GM12878 (cell line): ENCODE results near the gene MELTF. TPM values are rescaled to one million over a fixed set of nuclear protein-coding genes. Genes with fewer than 3 reads are reported as not detected.

Experiments
- CHD4 ChIP-seq: fragments of 200-600 bp; sonication (generic); IDR thresholded peaks from 2 replicates; pipeline ENCODE4 v1.6.1; 2016; ENCODE audit warnings: mild to moderate bottlenecking
- DPF2 ChIP-seq: fragments of 450-650 bp; IDR thresholded peaks from 2 replicates; pipeline ENCODE4 v1.6.1; 2017; ENCODE audit warnings: mild to moderate bottlenecking
- HDAC2 ChIP-seq: fragments of 200-600 bp; sonication (generic); IDR thresholded peaks from 2 replicates; pipeline ENCODE4 v1.6.1; 2017
- MYC ChIP-seq: IDR thresholded peaks from 2 replicates; pipeline ENCODE4 v1.6.1; 2011; ENCODE audit warnings: mild to moderate bottlenecking, low read length, moderate library complexity, inconsistent platforms; ENCODE audit not compliant: insufficient read depth, insufficient replicate concordance, insufficient read length, severe bottlenecking
- NRF1 ChIP-seq: conservative IDR thresholded peaks from 2 replicates; pipeline ENCODE4 v1.6.1; 2011; ENCODE audit warnings: mild to moderate bottlenecking, low read depth, low read length, improper control_type of control experiment
- RELA ChIP-seq: fragments of 450-650 bp; IDR thresholded peaks from 2 replicates; pipeline ENCODE4 v1.8.0; 2014; ENCODE audit warnings: borderline replicate concordance; ENCODE audit not compliant: partially characterized antibody
- RUNX3 ChIP-seq: IDR thresholded peaks from 2 replicates; pipeline ENCODE4 v1.6.1; 2012; ENCODE audit warnings: low read length, inconsistent platforms
- SIX5 ChIP-seq: IDR thresholded peaks from 2 replicates; pipeline ENCODE4 v1.6.1; 2011; ENCODE audit warnings: mild to moderate bottlenecking, low read depth, low read length, moderate library complexity; ENCODE audit not compliant: severe bottlenecking
- SMARCA5 ChIP-seq: fragments of 450-650 bp; IDR thresholded peaks from 2 replicates; pipeline ENCODE4 v1.6.1; 2017; ENCODE audit warnings: mild to moderate bottlenecking
- SP1 ChIP-seq: IDR thresholded peaks from one replicate; pipeline ENCODE4 v1.6.1; 2011; ENCODE audit warnings: low read depth, low read length
- polyA plus RNA-seq, 11 experiments: library from polyadenylated mRNA; depleted of rRNA in 4 of 11; unstranded in 6 of 11; stranded (reverse) in 5 of 11; fragments of >200 nt; fragmentation: Nextera tagmentation in 4 of 11; fragmentation: Illumina TruSeq in 1 of 11; extraction: Ambion mirVana in 4 of 11; extraction: Trizol in 1 of 11; gene quantifications; 1 replicate in 1 of 11; 2 replicates in 10 of 11; pipeline versions ENCODE4 v1.2.1 to v1.2.3, GENCODE V29; 2011 to 2016; ENCODE audit warnings: inconsistent platforms in 2 of 11, missing spikeins in 2 of 11, low read depth in 1 of 11
- total RNA-seq, 4 experiments: library from RNA; depleted of rRNA in 3 of 4; stranded (reverse); fragments of >200 nt in 3 of 4; fragmentation: Illumina TruSeq in 1 of 4; extraction: Trizol in 1 of 4; gene quantifications; 2 replicates each; pipeline versions ENCODE4 v1.2.1 to v1.2.3, GENCODE V29; 2013 to 2021
- TF ChIP-seq, protein P1 (sequence below): IDR thresholded peaks from 2 replicates; pipeline ENCODE4 v1.6.1; 2012; ENCODE audit warnings: low read depth, low read length, improper control_type of control experiment
- TF ChIP-seq, protein P2 (sequence below): IDR thresholded peaks from 2 replicates; pipeline ENCODE4 v1.6.1; 2011; ENCODE audit warnings: borderline replicate concordance, low read depth, mild to moderate bottlenecking, moderate library complexity, mixed read lengths, low read length; ENCODE audit not compliant: insufficient read depth; ENCODE audit errors: extremely low read length
- TF ChIP-seq, protein P3 (sequence below): IDR thresholded peaks from 2 replicates; pipeline ENCODE4 v1.6.1; 2011; ENCODE audit warnings: low read depth, mild to moderate bottlenecking, low read length, moderate library complexity, borderline replicate concordance; ENCODE audit errors: extremely low read depth

MELTF gene
- total and polyA plus RNA-seq, 10 of the 15 experiments (the other 5 are each of a cell fraction or from before 2014, with no cell fraction given): 0.55 to 49.1 (median 11.1) TPM

DNA sequence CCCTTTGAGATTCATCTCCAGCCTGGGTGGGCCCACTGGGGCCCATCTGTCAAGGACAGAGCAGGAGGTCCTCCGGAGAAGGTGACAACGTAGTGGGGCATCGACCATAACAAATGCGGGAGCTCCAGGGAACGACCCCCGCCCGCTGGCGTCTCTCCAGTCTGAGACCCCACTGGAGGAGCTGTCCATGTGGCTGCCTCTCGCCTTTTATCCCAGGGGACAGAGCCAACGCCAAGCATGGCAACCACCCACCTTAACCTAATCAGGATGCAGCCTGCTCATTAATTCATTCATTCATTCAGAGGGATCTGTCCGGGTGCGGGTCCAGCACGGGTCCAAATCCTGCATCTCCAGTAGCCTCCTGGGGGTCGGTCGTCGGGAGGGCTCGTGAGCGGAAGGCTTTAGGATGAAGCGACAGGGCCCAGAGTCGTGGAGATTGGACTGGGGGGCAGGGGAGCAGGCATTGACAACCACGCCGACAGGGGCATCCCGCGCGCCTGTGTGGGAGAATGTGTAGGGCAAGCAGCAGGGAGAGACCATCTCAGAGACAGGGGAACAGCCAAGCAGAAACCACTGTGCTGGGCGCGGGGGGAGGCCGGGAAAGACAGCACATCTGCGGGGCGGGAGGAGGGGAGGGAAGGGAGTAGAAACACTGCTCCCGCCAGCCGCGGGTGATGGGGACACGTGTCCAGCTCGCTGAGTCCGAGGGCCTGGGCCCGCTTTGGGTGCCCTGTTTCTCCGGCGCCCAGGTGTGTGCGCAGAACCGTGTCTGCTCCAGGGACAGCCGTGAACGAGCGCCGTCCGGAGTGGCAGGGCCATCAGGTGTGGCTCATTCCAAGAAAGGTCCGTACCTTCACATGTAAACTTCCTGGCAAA lies 62.9 kb downstream of the MELTF start (continued):
- TF ChIP-seq RUNX3 (no peak), CHD4 (no peak), NRF1 (no peak), MYC (no peak), HDAC2 (no peak), SP1 (no peak), DPF2 (no peak), SIX5 (no peak), SMARCA5 (no peak), RELA (no peak)
- TF ChIP-seq, protein P1, sequence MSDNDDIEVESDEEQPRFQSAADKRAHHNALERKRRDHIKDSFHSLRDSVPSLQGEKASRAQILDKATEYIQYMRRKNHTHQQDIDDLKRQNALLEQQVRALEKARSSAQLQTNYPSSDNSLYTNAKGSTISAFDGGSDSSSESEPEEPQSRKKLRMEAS: no peak
- TF ChIP-seq, protein P2, sequence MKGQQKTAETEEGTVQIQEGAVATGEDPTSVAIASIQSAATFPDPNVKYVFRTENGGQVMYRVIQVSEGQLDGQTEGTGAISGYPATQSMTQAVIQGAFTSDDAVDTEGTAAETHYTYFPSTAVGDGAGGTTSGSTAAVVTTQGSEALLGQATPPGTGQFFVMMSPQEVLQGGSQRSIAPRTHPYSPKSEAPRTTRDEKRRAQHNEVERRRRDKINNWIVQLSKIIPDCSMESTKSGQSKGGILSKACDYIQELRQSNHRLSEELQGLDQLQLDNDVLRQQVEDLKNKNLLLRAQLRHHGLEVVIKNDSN: no peak
- TF ChIP-seq, protein P3, sequence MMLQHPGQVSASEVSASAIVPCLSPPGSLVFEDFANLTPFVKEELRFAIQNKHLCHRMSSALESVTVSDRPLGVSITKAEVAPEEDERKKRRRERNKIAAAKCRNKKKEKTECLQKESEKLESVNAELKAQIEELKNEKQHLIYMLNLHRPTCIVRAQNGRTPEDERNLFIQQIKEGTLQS: no peak
